ENCODE data around the gene GRK4. TPM values are rescaled to one million over a fixed set of nuclear protein-coding genes. Genes with fewer than 3 reads are reported as not detected.

The GRK4 gene
- total and polyA plus RNA-seq, 10 of the 15 experiments (the other 5 are each of a cell fraction or from before 2014, with no cell fraction given), result 1.1 to 4.0 (median 2.5) TPM

- TF ChIP-seq CHD2 (IDR thresholded peaks at IDR 0.05; ENCODE audit: borderline replicate concordance, low read depth, low read length) (peak; percentile 77), SKIL (IDR thresholded peaks at IDR 0.05; ENCODE audit: low read depth, poor library complexity, severe bottlenecking) (no peak), SUPT20H (IDR thresholded peaks at IDR 0.05; ENCODE audit: borderline replicate concordance, control insufficient read depth, low read depth, low read length) (no peak), ETV6 (conservative IDR thresholded peaks at IDR 0.05 in 1 of 2, IDR thresholded peaks at IDR 0.05 in 1 of 2; ENCODE audit: borderline replicate concordance in 1 of 2, low read depth in 1 of 2) (no peak), YBX1 (IDR thresholded peaks at IDR 0.05) (no peak), EZH2 (IDR thresholded peaks at IDR 0.05; ENCODE audit: borderline replicate concordance, control insufficient read depth, low read depth, low read length) (no peak), KLF5 (IDR thresholded peaks at IDR 0.05; ENCODE audit: partially characterized antibody) (peak; percentile 53), CREB1 (IDR thresholded peaks at IDR 0.05; ENCODE audit: low read depth) (no peak), BHLHE40 (IDR thresholded peaks at IDR 0.05; ENCODE audit: borderline replicate concordance in 1 of 2, low read depth in 2 of 2, low read length in 1 of 2) (peak; percentile 6 to 17; a peak in 2 of 4 replicates), HSF1 (IDR thresholded peaks at IDR 0.05; ENCODE audit: low read depth, low read length) (no peak), CHD4 (IDR thresholded peaks at IDR 0.05) (no peak), MYC (IDR thresholded peaks at IDR 0.05; ENCODE audit: insufficient read depth, insufficient read length, insufficient replicate concordance, low read length, severe bottlenecking) (no peak), POLR2AphosphoS5 (IDR thresholded peaks at IDR 0.05; ENCODE audit: low read length) (no peak; the same call in 1 of the 2 replicates), KAT2A (conservative IDR thresholded peaks at IDR 0.05; ENCODE audit: control insufficient read depth, low read depth, low read length) (no peak), SIX5 (IDR thresholded peaks at IDR 0.05; ENCODE audit: low read depth, low read length, severe bottlenecking) (no peak), HDGF (IDR thresholded peaks at IDR 0.05) (peak; percentile 99), CREM (IDR thresholded peaks at IDR 0.05; ENCODE audit: low read depth) (peak; percentile 39; the same call in 1 of the 2 replicates), ZBTB33 (IDR thresholded peaks at IDR 0.05) (no peak), TCF12 (IDR thresholded peaks at IDR 0.05; ENCODE audit: low read depth, low read length) (no peak), MAX (IDR thresholded peaks at IDR 0.05; ENCODE audit: low read depth, low read length) (0 out of 2 replicates have a peak, but pooled peaks have one; percentile 36), YY1 (IDR thresholded peaks at IDR 0.05; ENCODE audit: low read depth, low read length) (peak; percentile 96), MEF2B (IDR thresholded peaks at IDR 0.05; ENCODE audit: partially characterized antibody, poor library complexity, severe bottlenecking) (no peak), SMC3 (IDR thresholded peaks at IDR 0.05; ENCODE audit: borderline replicate concordance, low read length) (no peak)
Observed at GRCh38 chr4:3074078-3074845, 110.9 kb downstream of the GRK4 start, which contains the start of the genes HTT and HTT-AS (continued).
